Measurements from ENCODE around the gene MAPK8IP3.

Gene MAPK8IP3

GRCh38 chr16:1721372-1721771, 15.4 kb downstream of the MAPK8IP3 start:
- Histone ChIP-seq H4K20me1 (ENCODE audit: insufficient read depth, low read length) (peaks cover 34% of the 10 kb centered on the region), H3K4me1 (ENCODE audit: low read length) (peaks cover 19% of the 10 kb centered on the region), H3K36me3 (replicated peaks; ENCODE audit: low read depth, low read length) (peaks cover 3% of the 10 kb centered on the region), H3K4me3 (ENCODE audit: low read length) (no peak overlapping the region), H3K9me3 (ENCODE audit: insufficient read depth, low read length) (no peaks in the 10 kb centered on the region), H3K79me2 (ENCODE audit: low read length) (peaks cover 12% of the 10 kb centered on the region), H3K27ac (ENCODE audit: low read length) (no peak overlapping the region), H2AFZ (ENCODE audit: low read depth, low read length) (no peak overlapping the region), H3K4me2 (ENCODE audit: low read length) (no peak overlapping the region), H3K27me3 (ENCODE audit: low read depth, low read length) (no peaks in the 10 kb centered on the region), H3K9ac (ENCODE audit: low read length) (no peak overlapping the region)
- no peak for TF ChIP-seq EZH2phosphoT487 (IDR thresholded peaks at IDR 0.05; ENCODE audit: low read depth)
- no peak for TF ChIP-seq CTCF (IDR thresholded peaks at IDR 0.05; ENCODE audit: low read depth, low read length)

GRCh38 chr16:1723450-1724147, 17.6 kb downstream of the MAPK8IP3 start:
- Histone ChIP-seq H2AFZ (ENCODE audit: low read depth, low read length) (no peak overlapping the region), H4K20me1 (ENCODE audit: insufficient read depth, low read length) (peaks cover 34% of the 10 kb centered on the region), H3K9me3 (ENCODE audit: insufficient read depth, low read length) (no peaks in the 10 kb centered on the region), H3K79me2 (ENCODE audit: low read length) (peaks cover 9% of the 10 kb centered on the region), H3K27ac (ENCODE audit: low read length) (no peak overlapping the region), H3K27me3 (ENCODE audit: low read depth, low read length) (no peaks in the 10 kb centered on the region), H3K36me3 (replicated peaks; ENCODE audit: low read depth, low read length) (peaks cover 3% of the 10 kb centered on the region), H3K4me1 (ENCODE audit: low read length) (peaks cover 12% of the 10 kb centered on the region), H3K4me2 (ENCODE audit: low read length) (no peak overlapping the region), H3K9ac (ENCODE audit: low read length) (no peak overlapping the region), H3K4me3 (ENCODE audit: low read length) (no peak overlapping the region)
- TF ChIP-seq CTCF (IDR thresholded peaks at IDR 0.05; ENCODE audit: low read depth, low read length) = peak; percentile 68
- TF ChIP-seq EZH2phosphoT487 (IDR thresholded peaks at IDR 0.05; ENCODE audit: low read depth) = no peak

- H3K79me2 ChIP-seq (ENCODE audit: low read length) = peaks cover 9% of the 10 kb centered on the region
- TF ChIP-seq CTCF (IDR thresholded peaks at IDR 0.05; ENCODE audit: low read depth, low read length) = no peak
- no peak for TF ChIP-seq EZH2phosphoT487 (IDR thresholded peaks at IDR 0.05; ENCODE audit: low read depth)
- H3K9ac ChIP-seq (ENCODE audit: low read length) = no peak overlapping the region
- H3K4me2 ChIP-seq (ENCODE audit: low read length) = no peak overlapping the region
- H3K4me1 ChIP-seq (ENCODE audit: low read length) = peaks cover 12% of the 10 kb centered on the region
- no peak overlapping the region for H3K27ac ChIP-seq (ENCODE audit: low read length)
- no peak overlapping the region for H3K4me3 ChIP-seq (ENCODE audit: low read length)
- H3K9me3 ChIP-seq (ENCODE audit: insufficient read depth, low read length) = no peaks in the 10 kb centered on the region
- H4K20me1 ChIP-seq (ENCODE audit: insufficient read depth, low read length) = peaks cover 27% of the 10 kb centered on the region
- H3K27me3 ChIP-seq (ENCODE audit: low read depth, low read length) = no peaks in the 10 kb centered on the region
- H3K36me3 ChIP-seq (replicated peaks; ENCODE audit: low read depth, low read length) = peaks cover 3% of the 10 kb centered on the region
- no peak overlapping the region for H2AFZ ChIP-seq (ENCODE audit: low read depth, low read length)
These were observed 18.5 kb downstream of the MAPK8IP3 start for GRCh38 chr16:1724491-1724890.

GRCh38 chr16:1726661-1727502, 20.9 kb downstream of the MAPK8IP3 start:
- Histone ChIP-seq H2AFZ (ENCODE audit: low read depth, low read length) (no peak overlapping the region), H3K36me3 (replicated peaks; ENCODE audit: low read depth, low read length) (peaks cover 3% of the 10 kb centered on the region), H3K4me3 (ENCODE audit: low read length) (no peak overlapping the region), H3K79me2 (ENCODE audit: low read length) (peaks cover 9% of the 10 kb centered on the region), H3K4me1 (ENCODE audit: low read length) (peaks cover 11% of the 10 kb centered on the region), H4K20me1 (ENCODE audit: insufficient read depth, low read length) (peaks cover 24% of the 10 kb centered on the region), H3K27me3 (ENCODE audit: low read depth, low read length) (no peaks in the 10 kb centered on the region), H3K4me2 (ENCODE audit: low read length) (no peak overlapping the region), H3K9ac (ENCODE audit: low read length) (no peak overlapping the region), H3K27ac (ENCODE audit: low read length) (no peak overlapping the region), H3K9me3 (ENCODE audit: insufficient read depth, low read length) (no peaks in the 10 kb centered on the region)
- TF ChIP-seq CTCF (IDR thresholded peaks at IDR 0.05; ENCODE audit: low read depth, low read length) = no peak
- TF ChIP-seq EZH2phosphoT487 (IDR thresholded peaks at IDR 0.05; ENCODE audit: low read depth) = no peak
